GM19438 (cell line): ENCODE measurements around the gene SLMAP.
"Not testable (repeated sequence)": the region's sequence is repeated elsewhere in the genome, so short reads cannot be mapped to it uniquely, and the experiment has no call there.

Experiments
- ATAC-seq: cut with Tn5 transposase; IDR thresholded peaks from one replicate; pipeline ENCODE4 v1.9.1; 2021; ENCODE audit warnings: low read depth; ENCODE audit not compliant: unreplicated experiment

SLMAP gene

GRCh38 chr3:57864853-57865252 is 108.7 kb downstream of the SLMAP start:
- ATAC-seq: no peak

GRCh38 chr3:57869110-57869509 is 113.0 kb downstream of the SLMAP start:
- not testable (repeated sequence) for ATAC-seq

- no peak for ATAC-seq
These were observed 116.5 kb downstream of the SLMAP start for GRCh38 chr3:57872606-57873005.

GRCh38 chr3:57876632-57877031 is 120.5 kb downstream of the SLMAP start:
- ATAC-seq: no peak

- no peak for ATAC-seq
These were observed 121.0 kb downstream of the SLMAP start for GRCh38 chr3:57877116-57877515.

GRCh38 chr3:57884436-57884835 is 128.3 kb downstream of the SLMAP start:
- ATAC-seq: not testable (repeated sequence)

- no peak for ATAC-seq
These were observed 133.7 kb downstream of the SLMAP start for GRCh38 chr3:57889807-57890206.

GRCh38 chr3:57890874-57891273 is 134.8 kb downstream of the SLMAP start:
- ATAC-seq: no peak

GRCh38 chr3:57892423-57892822 is 136.3 kb downstream of the SLMAP start:
- no peak for ATAC-seq

- ATAC-seq: no peak
These were observed 137.0 kb downstream of the SLMAP start for GRCh38 chr3:57893156-57893555.

GRCh38 chr3:57893668-57894067 is 137.6 kb downstream of the SLMAP start:
- ATAC-seq: no peak

- ATAC-seq: no peak
These were observed 139.9 kb downstream of the SLMAP start for GRCh38 chr3:57896031-57896430.

GRCh38 chr3:57896691-57897090 is 140.6 kb downstream of the SLMAP start:
- no peak for ATAC-seq

- ATAC-seq: no peak
These were observed 144.7 kb downstream of the SLMAP start for GRCh38 chr3:57900786-57901185.

GRCh38 chr3:57903124-57903890 is 147.2 kb downstream of the SLMAP start:
- ATAC-seq: no peak

- ATAC-seq: no peak
These were observed 154.9 kb downstream of the SLMAP start for GRCh38 chr3:57910990-57911389.

- no peak for ATAC-seq
These were observed 155.5 kb downstream of the SLMAP start for GRCh38 chr3:57911593-57911992.

- ATAC-seq: no peak
These were observed 161.5 kb downstream of the SLMAP start for GRCh38 chr3:57917601-57918000.

GRCh38 chr3:57918123-57918837 is 162.2 kb downstream of the SLMAP start:
- ATAC-seq: no peak

- no peak for ATAC-seq
These were observed 163.9 kb downstream of the SLMAP start for GRCh38 chr3:57919987-57920386.

- no peak for ATAC-seq
These were observed 167.0 kb downstream of the SLMAP start for GRCh38 chr3:57923101-57923500.

- no peak for ATAC-seq
These were observed 167.6 kb downstream of the SLMAP start for GRCh38 chr3:57923752-57924151.
